GM23338 (cell line): ENCODE data around the gene MPZL1. TPM values are rescaled to one million over a fixed set of nuclear protein-coding genes. Genes with fewer than 3 reads are reported as not detected.

Experiments
- ATAC-seq: fragments of 200-7000 bp; cut with Tn5 transposase; 3 replicates; pipeline ENCODE4 v1.9.1; 2020
- DNase-seq: peaks from one replicate; pipeline ENCODE4 v3.0.0-alpha.2; 2015; ENCODE audit warnings: low spot score
- H2AFZ ChIP-seq: fragments of 200-600 bp; sonication (generic); 2 replicates; pipeline ENCODE4 v1.8.0; 2016; ENCODE audit warnings: antibody characterized with exemption, mild to moderate bottlenecking, moderate library complexity
- H3F3A ChIP-seq: fragments of 200-600 bp; sonication (generic); replicated peaks from 2 replicates; pipeline ENCODE4 v1.8.0; 2017; ENCODE audit warnings: antibody characterized with exemption, mixed run types, low read depth
- H3K27ac ChIP-seq: fragments of 200-600 bp; sonication (generic); 2 replicates; pipeline ENCODE4 v1.6.1; 2016; ENCODE audit warnings: low read depth
- H3K27me3 ChIP-seq: fragments of 200-600 bp; sonication (generic); 2 replicates; pipeline ENCODE4 v1.8.0; 2016; ENCODE audit warnings: mild to moderate bottlenecking, mixed run types, moderate library complexity; ENCODE audit not compliant: insufficient read depth
- H3K36me3 ChIP-seq: fragments of 200-600 bp; sonication (generic); 2 replicates; pipeline ENCODE4 v1.8.0; 2016; ENCODE audit warnings: mild to moderate bottlenecking; ENCODE audit not compliant: insufficient read depth
- H3K4me1 ChIP-seq: fragments of 200-600 bp; sonication (generic); 2 replicates; pipeline ENCODE4 v1.8.0; 2016; ENCODE audit warnings: mild to moderate bottlenecking, moderate library complexity; ENCODE audit not compliant: insufficient read depth
- H3K4me2 ChIP-seq: fragments of 200-600 bp; sonication (generic); 2 replicates; pipeline ENCODE4 v1.7.1; 2017; ENCODE audit warnings: mixed run types
- H3K4me3 ChIP-seq: fragments of 200-600 bp; sonication (generic); 2 replicates; pipeline ENCODE4 v1.6.1; 2016; ENCODE audit warnings: mixed run types
- H3K79me2 ChIP-seq: fragments of 200-600 bp; sonication (generic); replicated peaks from 2 replicates; pipeline ENCODE4 v1.8.0; 2017; ENCODE audit warnings: mild to moderate bottlenecking; ENCODE audit not compliant: insufficient read depth
- H3K9me2 ChIP-seq: fragments of 200-600 bp; sonication (generic); 2 replicates; pipeline ENCODE4 v1.8.0; 2017; ENCODE audit not compliant: insufficient read depth
- H4K20me1 ChIP-seq: fragments of 200-600 bp; sonication (generic); replicated peaks from 2 replicates; pipeline ENCODE4 v1.8.0; 2017; ENCODE audit warnings: mild to moderate bottlenecking; ENCODE audit not compliant: insufficient read depth
- H3K27ac Mint-ChIP-seq: 2 replicates; pipeline ENCODE4 v1.8.0; 2020; ENCODE audit warnings: inconsistent platforms, mild to moderate bottlenecking, moderate library complexity, mixed read lengths
- H3K27me3 Mint-ChIP-seq: 3 replicates; pipeline ENCODE4 v1.8.0; 2022; ENCODE audit warnings: low read depth, mild to moderate bottlenecking, moderate library complexity, mixed read lengths, inconsistent platforms; ENCODE audit not compliant: insufficient read depth, poor library complexity
- H3K36me3 Mint-ChIP-seq: 3 replicates; pipeline ENCODE4 v1.8.0; 2021; ENCODE audit warnings: low read depth, mild to moderate bottlenecking, inconsistent platforms, moderate library complexity, mixed read lengths
- H3K4me1 Mint-ChIP-seq: 3 replicates; pipeline ENCODE4 v1.8.0; 2020; ENCODE audit warnings: mild to moderate bottlenecking, inconsistent platforms, mixed read lengths
- H3K4me3 Mint-ChIP-seq: 3 replicates; pipeline ENCODE4 v1.8.0; 2021; ENCODE audit warnings: moderate library complexity, mild to moderate bottlenecking, inconsistent platforms, mixed read lengths
- H3K9me3 Mint-ChIP-seq: 3 replicates; pipeline ENCODE4 v1.8.0; 2020; ENCODE audit warnings: moderate library complexity, mild to moderate bottlenecking, inconsistent platforms, mixed read lengths
- CREB1 ChIP-seq: fragments of 250-450 bp; sonication (Bioruptor Pico); IDR thresholded peaks from 2 replicates; pipeline ENCODE4 v1.5.0; 2020; ENCODE audit warnings: low read depth, mild to moderate bottlenecking, moderate library complexity
- JUNB ChIP-seq: IDR thresholded peaks from one replicate; pipeline ENCODE4 v1.6.1; 2016; ENCODE audit warnings: antibody characterized with exemption; ENCODE audit not compliant: unreplicated experiment
- NANOG ChIP-seq: IDR thresholded peaks from 2 replicates; pipeline ENCODE4 v1.6.1; 2016; ENCODE audit warnings: antibody characterized with exemption, borderline replicate concordance
- POLR2AphosphoS5 ChIP-seq: IDR thresholded peaks from 2 replicates; pipeline ENCODE4 v1.6.1; 2016; ENCODE audit warnings: antibody characterized with exemption, low read depth
- ZNF114 ChIP-seq: fragments of 250-450 bp; sonication (Bioruptor Pico); IDR thresholded peaks from 2 replicates; pipeline ENCODE4 v1.5.0; 2020; ENCODE audit warnings: mild to moderate bottlenecking, moderate library complexity
- ZNF462 ChIP-seq: fragments of 250-450 bp; sonication (Bioruptor Pico); IDR thresholded peaks from 2 replicates; pipeline ENCODE4 v1.5.0; 2020; ENCODE audit warnings: mild to moderate bottlenecking, moderate library complexity
- polyA plus RNA-seq: library from polyadenylated mRNA; unstranded; fragments of >200 nt; fragmentation: Nextera tagmentation; extraction: Ambion mirVana; gene quantifications from 2 replicates; pipeline ENCODE4 v1.2.1, GENCODE V29; 2016
- total RNA-seq: library from RNA; depleted of rRNA; stranded (reverse); fragments of >200 nt; shearing (Covaris generic); gene quantifications from 2 replicates; pipeline ENCODE4 v1.2.3, GENCODE V29; 2014

Gene MPZL1
- total and polyA plus RNA-seq, 2 experiments from 2014 or later = 35.1 to 85.1 TPM

- DNase-seq (peak; percentile 82), ATAC-seq (peak; percentile 99)
- Histone ChIP-seq H3K27me3 (no peaks in the 10 kb centered on the region), H3K27ac (peak overlapping the region; percentile 58), H4K20me1 (no peaks in the 10 kb centered on the region), H3K4me2 (peak overlapping the region; percentile 61), H3K36me3 (no peaks in the 10 kb centered on the region), H3K4me1 (peaks cover 22% of the 10 kb centered on the region), H3K9me2 (no peaks in the 10 kb centered on the region), H3K79me2 (no peaks in the 10 kb centered on the region), H2AFZ (0 out of 2 replicates have a peak overlapping the region, but pooled peaks have one; percentile 5), H3F3A (no peaks in the 10 kb centered on the region), H3K4me3 (peak overlapping the region; percentile 38)
- 0 out of 2 replicates have a peak, but pooled peaks have one; percentile 52 for TF ChIP-seq ZNF114 (CRISPR knock-in tag)
- no peak for TF ChIP-seq NANOG
- TF ChIP-seq JUNB = no peak
- TF ChIP-seq ZNF462 (CRISPR knock-in tag) = 0 out of 2 replicates have a peak, but pooled peaks have one; percentile 22
- peak; percentile 43; the same call in 1 of the 2 replicates for TF ChIP-seq CREB1
- TF ChIP-seq POLR2AphosphoS5 = peak; percentile 50; the same call in 1 of the 2 replicates
- Mint-ChIP-seq H3K9me3 (peaks cover 10% of the 10 kb centered on the region; the same call in 2 of the 3 replicates), H3K4me3 (peak overlapping the region; percentile 54), H3K4me1 (peaks cover 24% of the 10 kb centered on the region), H3K36me3 (peaks cover 4% of the 10 kb centered on the region; the same call in 1 of the 3 replicates), H3K27ac (peak overlapping the region; percentile 38; the same call in 1 of the 2 replicates), H3K27me3 (peaks cover 3% of the 10 kb centered on the region)
These were observed 98.3 kb downstream of the MPZL1 start for GRCh38 chr1:167819849-167820683.
